Measurements from ENCODE around the gene ZNF133.
A peak's percentile ranks its signal among the peaks of the same experiment; 100 is the strongest.

The ZNF133 gene

GRCh38 chr20:18299364-18299763 lies 11.0 kb downstream of the ZNF133 start:
- H3K4me3 ChIP-seq (ENCODE audit: insufficient read depth, low read length, poor library complexity, severe bottlenecking), result no peak overlapping the region
- no peaks in the 10 kb centered on the region for H4K20me1 ChIP-seq (ENCODE audit: low read depth, low read length)
- TF ChIP-seq EZH2phosphoT487 (conservative IDR thresholded peaks at IDR 0.05; ENCODE audit: low read length) (no peak), CTCF (IDR thresholded peaks at IDR 0.05; ENCODE audit: insufficient read depth, low read length, poor library complexity, severe bottlenecking) (no peak)
- H3K4me2 ChIP-seq (ENCODE audit: low read depth, low read length, poor library complexity, severe bottlenecking), result no peak overlapping the region
- no peak overlapping the region for H2AFZ ChIP-seq (ENCODE audit: low read depth, low read length, severe bottlenecking)
- no peaks in the 10 kb centered on the region for H3K27me3 ChIP-seq (ENCODE audit: low read length)
- no peaks in the 10 kb centered on the region for H3K79me2 ChIP-seq (ENCODE audit: insufficient read depth, low read length)
- H3K9ac ChIP-seq (ENCODE audit: low read length), result no peak overlapping the region
- H3K27ac ChIP-seq (ENCODE audit: low read depth, low read length), result no peak overlapping the region
- no peaks in the 10 kb centered on the region for H3F3A ChIP-seq (ENCODE audit: insufficient read depth)
- H3K36me3 ChIP-seq (ENCODE audit: low read length), result no peaks in the 10 kb centered on the region
- no peaks in the 10 kb centered on the region for H3K9me2 ChIP-seq (replicated peaks; ENCODE audit: insufficient read depth, low read length)
- H3K9me3 ChIP-seq (ENCODE audit: insufficient read depth, low read length), result no peaks in the 10 kb centered on the region

GRCh38 chr20:18304618-18305017 lies 16.3 kb downstream of the ZNF133 start:
- H3K27ac ChIP-seq (ENCODE audit: low read depth, low read length), result no peak overlapping the region
- no peaks in the 10 kb centered on the region for H3K9me3 ChIP-seq (ENCODE audit: insufficient read depth, low read length)
- H3K27me3 ChIP-seq (ENCODE audit: low read length), result no peaks in the 10 kb centered on the region
- H3K4me3 ChIP-seq (ENCODE audit: insufficient read depth, low read length, poor library complexity, severe bottlenecking), result no peak overlapping the region
- peak; percentile 9 for TF ChIP-seq CTCF (IDR thresholded peaks at IDR 0.05; ENCODE audit: insufficient read depth, low read length, poor library complexity, severe bottlenecking)
- TF ChIP-seq EZH2phosphoT487 (conservative IDR thresholded peaks at IDR 0.05; ENCODE audit: low read length), result no peak
- H3K9ac ChIP-seq (ENCODE audit: low read length), result no peak overlapping the region
- H3F3A ChIP-seq (ENCODE audit: insufficient read depth), result no peaks in the 10 kb centered on the region
- H3K4me2 ChIP-seq (ENCODE audit: low read depth, low read length, poor library complexity, severe bottlenecking), result no peak overlapping the region
- H3K36me3 ChIP-seq (ENCODE audit: low read length), result no peaks in the 10 kb centered on the region
- no peak overlapping the region for H2AFZ ChIP-seq (ENCODE audit: low read depth, low read length, severe bottlenecking)
- no peaks in the 10 kb centered on the region for H4K20me1 ChIP-seq (ENCODE audit: low read depth, low read length)
- no peaks in the 10 kb centered on the region for H3K79me2 ChIP-seq (ENCODE audit: insufficient read depth, low read length)
- no peaks in the 10 kb centered on the region for H3K9me2 ChIP-seq (replicated peaks; ENCODE audit: insufficient read depth, low read length)

GRCh38 chr20:18307301-18307700 lies 19.0 kb downstream of the ZNF133 start:
- TF ChIP-seq EZH2phosphoT487 (conservative IDR thresholded peaks at IDR 0.05; ENCODE audit: low read length) (no peak), CTCF (IDR thresholded peaks at IDR 0.05; ENCODE audit: insufficient read depth, low read length, poor library complexity, severe bottlenecking) (no peak)
- Histone ChIP-seq H3K27me3 (ENCODE audit: low read length) (no peaks in the 10 kb centered on the region), H3K27ac (ENCODE audit: low read depth, low read length) (no peak overlapping the region), H3F3A (ENCODE audit: insufficient read depth) (no peaks in the 10 kb centered on the region), H3K79me2 (ENCODE audit: insufficient read depth, low read length) (no peaks in the 10 kb centered on the region), H2AFZ (ENCODE audit: low read depth, low read length, severe bottlenecking) (no peak overlapping the region), H3K9me2 (replicated peaks; ENCODE audit: insufficient read depth, low read length) (no peaks in the 10 kb centered on the region), H3K4me2 (ENCODE audit: low read depth, low read length, poor library complexity, severe bottlenecking) (no peak overlapping the region), H4K20me1 (ENCODE audit: low read depth, low read length) (no peaks in the 10 kb centered on the region), H3K9ac (ENCODE audit: low read length) (no peak overlapping the region), H3K36me3 (ENCODE audit: low read length) (no peaks in the 10 kb centered on the region), H3K9me3 (ENCODE audit: insufficient read depth, low read length) (no peaks in the 10 kb centered on the region), H3K4me3 (ENCODE audit: insufficient read depth, low read length, poor library complexity, severe bottlenecking) (no peak overlapping the region)
